Thymus (tissue), 11 donors: ENCODE measurements around the gene PCDHB10. TPM values are rescaled to one million over a fixed set of nuclear protein-coding genes. Genes with fewer than 3 reads are reported as not detected.
"Not testable (repeated sequence)": the region's sequence is repeated elsewhere in the genome, so short reads cannot be mapped to it uniquely, and the experiment has no call there.

ENCODE experiments used
- DNase-seq, 9 donors: peaks; one replicate each; pipeline ENCODE4 v3.0.0-alpha.2; 2013; ENCODE audit warnings: low spot score in 9 of 9, low read depth in 6 of 9, missing footprints in 1 of 9
- H3K27ac ChIP-seq, 2 donors: one replicate each; pipeline ENCODE4 v1.5.1; 2013; ENCODE audit warnings: control low read depth in 1 of 2, low read depth in 1 of 2, low read length in 1 of 2, mild to moderate bottlenecking in 1 of 2, moderate library complexity in 1 of 2
- H3K27me3 ChIP-seq, 2 donors: one replicate each; pipeline ENCODE4 v1.5.1; 2013; ENCODE audit warnings: low read length in 1 of 2; ENCODE audit not compliant: control insufficient read depth in 2 of 2, insufficient read depth in 1 of 2
- H3K36me3 ChIP-seq, 2 donors: one replicate each; pipeline ENCODE4 v1.5.1; 2013; ENCODE audit warnings: low read length in 1 of 2, mild to moderate bottlenecking in 1 of 2, moderate library complexity in 1 of 2; ENCODE audit not compliant: control insufficient read depth in 2 of 2, insufficient read depth in 2 of 2
- H3K4me1 ChIP-seq, 2 donors: one replicate each; pipeline ENCODE4 v1.5.1; 2013; ENCODE audit warnings: low read length in 2 of 2; ENCODE audit not compliant: control insufficient read depth in 2 of 2, insufficient read depth in 2 of 2
- H3K4me3 ChIP-seq, 2 donors: one replicate each; pipeline ENCODE4 v1.5.1; 2013; ENCODE audit warnings: low read length in 2 of 2, control low read depth in 1 of 2, mild to moderate bottlenecking in 1 of 2
- H3K9me3 ChIP-seq, 2 donors: one replicate each; pipeline ENCODE4 v1.5.1; 2013; ENCODE audit warnings: low read length in 1 of 2, mild to moderate bottlenecking in 1 of 2; ENCODE audit not compliant: control insufficient read depth in 2 of 2, insufficient read depth in 1 of 2
- WGBS: extraction: QIAGEN DNeasy Blood & Tissue Kit; methylation state at CpG from one replicate; pipeline ENCODE4 v1.1.7; 2013; 5-methylcytosine and 5-hydroxymethylcytosine counted together
- polyA plus RNA-seq: library from polyadenylated mRNA; stranded (reverse); fragments of 200-250 nt; gene quantifications from one replicate; pipeline ENCODE4 v1.2.3, GENCODE V29; 2013
- total RNA-seq: library from RNA; stranded (reverse); fragments of 120-200 nt; gene quantifications from one replicate; pipeline ENCODE4 v1.2.4, GENCODE V29; 2013
- donor health status: healthy.

PCDHB10 gene
- total and polyA plus RNA-seq, 2 donors: 0.19 to 0.23 TPM

- H3K4me1 ChIP-seq, H3K27ac ChIP-seq, H3K9me3 ChIP-seq, H3K4me3 ChIP-seq, H3K36me3 ChIP-seq, DNase-seq: not testable (repeated sequence)
- peaks cover 0 to 15% of the 10 kb centered on the region in 2 donors for H3K27me3 ChIP-seq
- WGBS: 44% methylated on average over 21 of the region's 28 CpGs
Measured at GRCh38 chr5:141157901-141158300, 34.3 kb upstream of the PCDHB10 start.

- DNase-seq: peak in 1 of 9 donors; percentile 10
- H3K4me1 ChIP-seq: no peaks in the 10 kb centered on the region
- H3K36me3 ChIP-seq: no peaks in the 10 kb centered on the region
- H3K27ac ChIP-seq: no peak within 1 kb of the TSS
- no peak within 1 kb of the TSS for H3K4me3 ChIP-seq
- 36% methylated on average over 20 of the region's 20 CpGs for WGBS
- H3K9me3 ChIP-seq: peaks cover 6 to 10% of the 10 kb centered on the region in 2 donors
- H3K27me3 ChIP-seq: peaks cover 0 to 22% of the 10 kb centered on the region in 2 donors
Measured at GRCh38 chr5:141172381-141173204, 19.6 kb upstream of the PCDHB10 start, which contains the start of gene PCDHB7. TSS of gene PCDHB7 (plus strand) at chr5:141172644. CDS start at chr5:141172836, 192 bp downstream.

GRCh38 chr5:141174291-141175104, 17.7 kb upstream of the PCDHB10 start:
- H3K4me1 ChIP-seq, H3K4me3 ChIP-seq, DNase-seq, H3K9me3 ChIP-seq, H3K36me3 ChIP-seq, H3K27ac ChIP-seq: not testable (repeated sequence)
- H3K27me3 ChIP-seq: peaks cover 0 to 26% of the 10 kb centered on the region in 2 donors
- WGBS: 54% methylated on average over 75 of the region's 79 CpGs

- Histone ChIP-seq H3K27me3 (peaks cover 0 to 31% of the 10 kb centered on the region in 2 donors), H3K9me3 (peaks cover 6 to 10% of the 10 kb centered on the region in 2 donors), H3K36me3 (no peaks in the 10 kb centered on the region), H3K27ac (no peak overlapping the region), H3K4me3 (no peak overlapping the region), H3K4me1 (no peaks in the 10 kb centered on the region)
- DNase-seq: no peak
- WGBS: 73% methylated on average over 1 of the region's 1 CpG
Measured at GRCh38 chr5:141175933-141176332, 16.2 kb upstream of the PCDHB10 start.

- not testable (repeated sequence) for DNase-seq, H3K36me3 ChIP-seq, H3K4me1 ChIP-seq, H3K9me3 ChIP-seq, H3K4me3 ChIP-seq, H3K27ac ChIP-seq
- peaks cover 0 to 35% of the 10 kb centered on the region in 2 donors for H3K27me3 ChIP-seq
- WGBS: 31% methylated on average over 14 of the region's 18 CpGs
Measured at GRCh38 chr5:141177577-141178191, 14.5 kb upstream of the PCDHB10 start, which contains the start of gene PCDHB8. TSS of gene PCDHB8 (plus strand) at chr5:141177790. CDS start at chr5:141178035, 245 bp downstream.

GRCh38 chr5:141179371-141179770, 12.8 kb upstream of the PCDHB10 start:
- not testable (repeated sequence) for H3K27ac ChIP-seq, DNase-seq, H3K4me1 ChIP-seq, H3K36me3 ChIP-seq, H3K9me3 ChIP-seq, H3K4me3 ChIP-seq
- peaks cover 0 to 31% of the 10 kb centered on the region in 2 donors for H3K27me3 ChIP-seq
- WGBS: 50% methylated on average over 35 of the region's 39 CpGs

- DNase-seq, H3K4me1 ChIP-seq, H3K27ac ChIP-seq, H3K4me3 ChIP-seq, H3K36me3 ChIP-seq, H3K9me3 ChIP-seq: not testable (repeated sequence)
- H3K27me3 ChIP-seq: peaks cover 0 to 33% of the 10 kb centered on the region in 2 donors
- 40% methylated on average over 25 of the region's 32 CpGs for WGBS
Measured at GRCh38 chr5:141179876-141180275, 12.3 kb upstream of the PCDHB10 start.

- no peak overlapping the region for H3K4me3 ChIP-seq
- DNase-seq: no peak
- no peaks in the 10 kb centered on the region for H3K36me3 ChIP-seq
- peaks cover 2 to 6% of the 10 kb centered on the region in 2 donors for H3K9me3 ChIP-seq
- no peak overlapping the region for H3K27ac ChIP-seq
- no peaks in the 10 kb centered on the region for H3K4me1 ChIP-seq
- WGBS: 44% methylated on average over 1 of the region's 1 CpG
- peaks cover 0 to 32% of the 10 kb centered on the region in 2 donors for H3K27me3 ChIP-seq
Measured at GRCh38 chr5:141180313-141180712, 11.8 kb upstream of the PCDHB10 start.
